HG03378 (cell line): ENCODE measurements around the gene PTGS2.
"Not testable (repeated sequence)": the region's sequence is repeated elsewhere in the genome, so short reads cannot be mapped to it uniquely, and the experiment has no call there.

Experiments
- ATAC-seq: cut with Tn5 transposase; IDR thresholded peaks from one replicate; pipeline ENCODE4 v1.9.1; 2021; ENCODE audit warnings: mild to moderate bottlenecking, moderate library complexity; ENCODE audit not compliant: unreplicated experiment

The PTGS2 gene

GRCh38 chr1:186670297-186671135, 9.7 kb downstream of the PTGS2 start:
- no peak for ATAC-seq

- ATAC-seq: not testable (repeated sequence)
Measured at GRCh38 chr1:186669784-186670183, 10.4 kb downstream of the PTGS2 start.

GRCh38 chr1:186664217-186664616, 16.0 kb downstream of the PTGS2 start:
- ATAC-seq: not testable (repeated sequence)

- ATAC-seq: no peak
Measured at GRCh38 chr1:186662752-186663151, 17.5 kb downstream of the PTGS2 start.

- no peak for ATAC-seq
Measured at GRCh38 chr1:186659890-186660341, 20.3 kb downstream of the PTGS2 start.

- no peak for ATAC-seq
Measured at GRCh38 chr1:186658999-186659398, 21.2 kb downstream of the PTGS2 start.

- no peak for ATAC-seq
Measured at GRCh38 chr1:186657481-186657880, 22.7 kb downstream of the PTGS2 start.

GRCh38 chr1:186655876-186656275, 24.3 kb downstream of the PTGS2 start:
- ATAC-seq: no peak

GRCh38 chr1:186654741-186655140, 25.5 kb downstream of the PTGS2 start:
- ATAC-seq: no peak

- ATAC-seq: no peak
Measured at GRCh38 chr1:186653312-186653711, 26.9 kb downstream of the PTGS2 start.

GRCh38 chr1:186648613-186649012, 31.6 kb downstream of the PTGS2 start:
- ATAC-seq: no peak

- ATAC-seq: not testable (repeated sequence)
Measured at GRCh38 chr1:186647985-186648384, 32.2 kb downstream of the PTGS2 start.

- no peak for ATAC-seq
Measured at GRCh38 chr1:186643614-186644013, 36.6 kb downstream of the PTGS2 start.

- not testable (repeated sequence) for ATAC-seq
Measured at GRCh38 chr1:186637567-186637966, 42.7 kb downstream of the PTGS2 start.

GRCh38 chr1:186636786-186637185, 43.4 kb downstream of the PTGS2 start:
- ATAC-seq: no peak

GRCh38 chr1:186634511-186634910, 45.7 kb downstream of the PTGS2 start:
- no peak for ATAC-seq

GRCh38 chr1:186633116-186633515, 47.1 kb downstream of the PTGS2 start:
- no peak for ATAC-seq

GRCh38 chr1:186629341-186629740, 50.9 kb downstream of the PTGS2 start:
- ATAC-seq: no peak

- peak; percentile 44 for ATAC-seq
Measured at GRCh38 chr1:186628910-186629309, 51.3 kb downstream of the PTGS2 start.

GRCh38 chr1:186627019-186627418, 53.2 kb downstream of the PTGS2 start:
- no peak for ATAC-seq

- peak; percentile 71 for ATAC-seq
Measured at GRCh38 chr1:186626356-186626932, 53.8 kb downstream of the PTGS2 start.

- ATAC-seq: no peak
Measured at GRCh38 chr1:186623551-186623950, 56.7 kb downstream of the PTGS2 start.
